GM12873 (cell line): Measurements from ENCODE around the gene CCDC171.

Experiments used
- CTCF ChIP-seq: IDR thresholded peaks from 2 replicates; pipeline ENCODE4 v1.5.1; 2012; ENCODE audit warnings: low read depth, mild to moderate bottlenecking, moderate library complexity, low read length, control low read depth; ENCODE audit not compliant: insufficient read depth; ENCODE audit errors: missing control alignments

CCDC171 gene

GRCh38 chr9:15959663-15960062 lies 406.8 kb downstream of the CCDC171 start:
- TF ChIP-seq CTCF, result no peak

- no peak for TF ChIP-seq CTCF
Observed at GRCh38 chr9:15961217-15961616, 408.4 kb downstream of the CCDC171 start.

GRCh38 chr9:15965246-15965745 lies 412.5 kb downstream of the CCDC171 start:
- TF ChIP-seq CTCF, result no peak

- TF ChIP-seq CTCF, result no peak
Observed at GRCh38 chr9:15966471-15966870, 413.6 kb downstream of the CCDC171 start.

GRCh38 chr9:15967068-15967467 lies 414.2 kb downstream of the CCDC171 start:
- TF ChIP-seq CTCF, result no peak

GRCh38 chr9:15972760-15973159 lies 419.9 kb downstream of the CCDC171 start:
- no peak for TF ChIP-seq CTCF

GRCh38 chr9:15975101-15975778 lies 422.4 kb downstream of the CCDC171 start:
- no peak for TF ChIP-seq CTCF
